Epithelial cell of proximal tubule (primary cell): Measurements from ENCODE around the gene ELK4. TPM values are rescaled to one million over a fixed set of nuclear protein-coding genes. Genes with fewer than 3 reads are reported as not detected.
A peak's percentile ranks its signal among the peaks of the same experiment; 100 is the strongest.

ENCODE experiments used
- DNase-seq: peaks from one replicate; pipeline ENCODE4 v3.0.0-alpha.2; 2011; ENCODE audit warnings: low read depth
- H3K4me3 ChIP-seq: 2 replicates; pipeline ENCODE4 v1.5.1; 2011; ENCODE audit warnings: low read depth, mild to moderate bottlenecking, low read length
- total RNA-seq: library from RNA; depleted of rRNA; stranded (reverse); fragments of >200 nt; gene quantifications from 2 replicates; pipeline ENCODE4 v1.2.3, GENCODE V29; 2015
- TF ChIP-seq, protein P1 (sequence below): conservative IDR thresholded peaks from 2 replicates; pipeline ENCODE4 v1.5.1; 2012; ENCODE audit warnings: low read depth, mild to moderate bottlenecking, low read length

The ELK4 gene
- total RNA-seq, 1 donor from 2014 or later: 12.8 TPM

DNA sequence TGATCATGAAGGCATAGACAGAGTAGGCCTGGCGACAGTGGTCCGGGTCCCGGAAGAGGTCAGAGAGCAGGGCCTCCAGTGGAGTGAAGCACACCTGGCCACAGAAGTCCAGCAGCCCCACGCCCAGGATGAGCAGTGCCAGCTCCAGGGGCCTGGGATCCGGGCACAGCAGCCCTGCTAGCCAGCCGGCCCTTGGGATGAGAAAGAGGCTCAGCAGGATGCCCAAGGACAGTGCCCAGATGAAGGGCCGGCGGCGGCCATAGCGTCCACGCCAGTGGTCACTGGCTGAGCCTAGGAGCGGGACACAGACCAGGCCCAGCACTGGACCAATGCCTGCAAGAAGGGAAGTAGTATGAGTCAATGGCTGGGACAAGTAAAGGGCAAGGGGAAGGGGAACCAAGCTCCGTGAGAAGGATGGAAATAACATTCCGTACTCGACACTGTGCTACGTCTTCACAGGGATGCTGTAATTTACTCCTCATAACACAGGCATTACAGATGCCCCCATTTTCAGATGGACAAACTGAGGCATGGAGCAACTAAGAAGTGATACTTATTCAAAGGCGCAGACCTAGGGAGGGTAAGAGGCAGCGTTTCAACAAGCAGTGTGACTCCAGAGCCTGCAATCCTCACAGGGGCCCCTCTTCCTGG is 31.6 kb upstream of the ELK4 start:
- TF ChIP-seq, protein P1, sequence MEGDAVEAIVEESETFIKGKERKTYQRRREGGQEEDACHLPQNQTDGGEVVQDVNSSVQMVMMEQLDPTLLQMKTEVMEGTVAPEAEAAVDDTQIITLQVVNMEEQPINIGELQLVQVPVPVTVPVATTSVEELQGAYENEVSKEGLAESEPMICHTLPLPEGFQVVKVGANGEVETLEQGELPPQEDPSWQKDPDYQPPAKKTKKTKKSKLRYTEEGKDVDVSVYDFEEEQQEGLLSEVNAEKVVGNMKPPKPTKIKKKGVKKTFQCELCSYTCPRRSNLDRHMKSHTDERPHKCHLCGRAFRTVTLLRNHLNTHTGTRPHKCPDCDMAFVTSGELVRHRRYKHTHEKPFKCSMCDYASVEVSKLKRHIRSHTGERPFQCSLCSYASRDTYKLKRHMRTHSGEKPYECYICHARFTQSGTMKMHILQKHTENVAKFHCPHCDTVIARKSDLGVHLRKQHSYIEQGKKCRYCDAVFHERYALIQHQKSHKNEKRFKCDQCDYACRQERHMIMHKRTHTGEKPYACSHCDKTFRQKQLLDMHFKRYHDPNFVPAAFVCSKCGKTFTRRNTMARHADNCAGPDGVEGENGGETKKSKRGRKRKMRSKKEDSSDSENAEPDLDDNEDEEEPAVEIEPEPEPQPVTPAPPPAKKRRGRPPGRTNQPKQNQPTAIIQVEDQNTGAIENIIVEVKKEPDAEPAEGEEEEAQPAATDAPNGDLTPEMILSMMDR: no peak
- DNase-seq: no peak
- H3K4me3 ChIP-seq: no peak overlapping the region

DNA sequence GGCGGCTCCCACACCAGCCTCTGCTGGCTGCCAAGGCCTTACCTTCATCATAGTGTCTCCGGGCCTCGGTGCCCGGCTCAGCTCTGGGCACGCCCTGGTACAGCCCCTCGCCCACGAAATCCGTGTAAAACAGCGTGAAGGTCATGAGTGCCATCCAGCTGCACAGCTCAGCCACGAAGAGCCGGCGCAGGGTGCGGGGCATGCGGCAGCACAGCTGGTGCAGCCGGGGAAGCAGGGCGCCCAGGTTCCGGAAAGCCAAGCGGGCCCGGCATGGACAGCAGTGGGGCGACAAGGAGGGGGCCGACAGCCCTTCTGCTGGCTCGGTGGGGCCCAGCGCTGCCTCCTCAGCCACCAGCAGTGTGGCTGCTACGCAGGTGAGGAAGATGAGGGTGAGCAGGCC is 31.0 kb upstream of the ELK4 start:
- TF ChIP-seq, protein P1: no peak
- DNase-seq: no peak
- no peak overlapping the region for H3K4me3 ChIP-seq

DNA sequence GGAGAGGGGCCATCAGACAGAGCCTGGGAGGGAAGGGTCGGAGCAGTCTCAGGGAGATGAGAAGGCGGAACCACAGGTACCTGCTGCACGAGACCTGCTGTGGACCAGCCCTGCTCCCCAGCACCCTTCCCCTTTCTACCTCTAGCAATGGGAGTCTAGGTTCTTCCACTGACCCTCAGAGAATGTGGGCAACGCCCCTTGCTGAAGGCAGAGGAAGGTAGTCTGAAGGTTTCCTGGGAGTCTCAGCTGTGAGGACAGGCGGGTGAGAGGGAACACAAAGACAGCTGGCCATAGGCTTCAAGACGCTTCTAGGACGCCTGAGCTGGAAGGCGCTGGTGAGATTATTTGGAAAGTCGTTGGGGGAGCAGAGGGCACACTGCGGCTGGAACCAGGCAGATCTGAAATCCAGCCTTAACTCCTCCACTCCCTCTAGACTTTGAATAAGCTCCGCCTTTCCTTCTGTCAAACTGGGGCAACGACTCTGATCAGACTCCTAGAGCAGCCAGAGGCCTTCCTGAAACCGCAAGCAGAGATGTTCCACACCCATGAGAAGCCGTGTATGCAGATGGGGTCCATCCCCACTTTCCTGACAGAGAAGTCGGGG is 30.4 kb upstream of the ELK4 start:
- no peak for DNase-seq
- TF ChIP-seq, protein P1: no peak
- no peak overlapping the region for H3K4me3 ChIP-seq

DNA sequence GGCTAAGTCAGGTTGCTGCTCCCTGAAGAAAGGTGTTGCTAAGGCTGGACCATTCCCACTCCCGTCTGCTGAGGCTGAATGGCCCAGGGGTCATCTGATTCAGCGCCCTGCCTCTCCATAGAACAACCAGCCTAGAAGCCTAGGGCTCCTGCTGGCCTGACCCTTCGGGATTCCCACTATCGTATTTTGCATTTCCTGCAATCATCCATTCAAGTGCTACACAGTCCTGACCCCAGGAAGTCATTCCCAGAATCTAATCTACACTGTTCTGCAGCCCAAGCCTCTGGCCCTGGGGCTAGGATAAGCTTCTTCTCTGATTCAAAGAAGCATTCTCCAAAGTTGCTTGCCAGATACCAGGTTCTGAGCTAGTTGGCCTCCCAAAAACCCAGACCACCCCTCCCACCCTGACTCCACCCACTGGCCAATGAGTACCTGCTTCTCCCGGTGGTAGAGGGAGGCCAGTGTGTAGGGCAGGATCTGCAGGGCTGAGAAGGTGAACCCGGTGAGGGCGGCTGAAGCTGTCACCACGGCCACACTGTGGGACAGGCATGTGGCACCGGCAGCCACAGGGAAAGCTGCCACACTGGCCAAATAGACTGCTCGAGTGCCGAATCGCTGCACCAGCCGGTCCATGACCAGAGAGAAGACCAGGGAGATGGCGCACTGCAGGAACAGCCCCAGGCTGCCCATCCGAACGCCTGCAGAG is 29.8 kb upstream of the ELK4 start:
- TF ChIP-seq, protein P1: no peak
- DNase-seq: no peak
- H3K4me3 ChIP-seq: no peak overlapping the region

DNA sequence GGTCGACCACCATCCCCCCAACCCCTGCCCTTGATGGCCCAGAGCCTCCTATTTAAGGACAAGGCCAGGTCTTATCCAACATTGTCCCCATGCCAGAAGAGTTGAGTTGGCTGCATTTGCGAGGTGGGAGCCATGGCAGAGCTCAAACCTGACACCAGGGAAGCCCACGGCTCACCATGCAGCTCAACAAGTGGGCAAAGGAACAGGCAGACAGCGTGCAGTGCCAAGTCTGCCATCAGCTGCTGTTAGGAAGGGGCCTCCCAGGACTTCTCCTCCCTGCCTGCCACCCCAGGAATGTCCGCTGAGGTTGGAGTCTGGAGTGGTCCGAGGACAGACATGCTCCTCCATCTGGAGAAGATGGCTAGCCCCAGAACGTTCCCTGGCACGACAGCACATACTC is 28.6 kb upstream of the ELK4 start:
- no peak for DNase-seq
- H3K4me3 ChIP-seq: no peak overlapping the region
- TF ChIP-seq, protein P1: no peak

DNA sequence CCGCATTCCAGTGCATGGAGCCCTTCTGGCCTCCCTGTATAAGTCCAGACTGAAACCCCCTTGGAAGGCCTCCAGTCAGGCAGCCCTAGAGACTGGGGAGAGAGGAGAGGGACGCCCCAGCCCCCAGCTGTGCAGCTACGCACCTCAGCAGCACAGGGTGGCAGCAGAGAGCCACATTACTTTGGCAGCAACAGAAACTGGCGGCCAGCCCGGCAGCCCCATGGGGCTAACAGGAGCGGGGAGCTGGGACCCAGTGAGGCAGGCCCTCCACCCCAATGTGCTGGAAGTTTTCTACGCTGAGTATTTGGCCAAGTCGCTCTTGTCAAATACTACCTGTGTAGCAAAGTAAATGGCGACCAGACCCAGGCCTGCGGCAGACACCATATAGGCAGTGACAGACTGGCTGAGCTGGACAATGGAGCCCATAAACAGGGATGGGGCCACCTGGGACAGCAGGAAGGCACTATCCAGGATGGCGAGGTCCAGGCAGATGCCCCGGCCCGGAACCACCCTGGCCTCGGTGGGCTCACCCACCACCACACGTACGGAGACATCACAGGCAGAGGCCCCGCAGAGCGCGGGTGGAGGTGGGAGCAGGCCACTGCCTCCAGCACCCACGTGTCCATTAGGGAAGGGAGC is 27.3 kb upstream of the ELK4 start:
- TF ChIP-seq, protein P1: peak; percentile 87
- no peak for DNase-seq
- H3K4me3 ChIP-seq: no peak overlapping the region
